GM21423 (cell line): ENCODE results near the gene CA12.

ENCODE experiments used
- ATAC-seq: cut with Tn5 transposase; IDR thresholded peaks from one replicate; pipeline ENCODE4 v1.9.1; 2021; ENCODE audit warnings: mild to moderate bottlenecking, moderate library complexity; ENCODE audit not compliant: unreplicated experiment

The CA12 gene

GRCh38 chr15:63312286-63312685, 69.4 kb downstream of the CA12 start:
- no peak for ATAC-seq

GRCh38 chr15:63310646-63311045, 71.0 kb downstream of the CA12 start:
- ATAC-seq = no peak

- ATAC-seq = no peak
Measured at GRCh38 chr15:63308947-63309346, 72.7 kb downstream of the CA12 start.

GRCh38 chr15:63308491-63308890, 73.2 kb downstream of the CA12 start:
- no peak for ATAC-seq

- ATAC-seq = no peak
Measured at GRCh38 chr15:63306492-63307073, 75.1 kb downstream of the CA12 start.

- no peak for ATAC-seq
Measured at GRCh38 chr15:63305260-63305659, 76.4 kb downstream of the CA12 start.

- ATAC-seq = no peak
Measured at GRCh38 chr15:63301088-63301487, 80.6 kb downstream of the CA12 start.

GRCh38 chr15:63299943-63300575, 81.6 kb downstream of the CA12 start:
- ATAC-seq = no peak

GRCh38 chr15:63296195-63296594, 85.5 kb downstream of the CA12 start:
- ATAC-seq = no peak

GRCh38 chr15:63295341-63295740, 86.3 kb downstream of the CA12 start:
- ATAC-seq = no peak

- ATAC-seq = no peak
Measured at GRCh38 chr15:63294359-63294758, 87.3 kb downstream of the CA12 start.

- no peak for ATAC-seq
Measured at GRCh38 chr15:63292771-63293170, 88.9 kb downstream of the CA12 start.

- ATAC-seq = no peak
Measured at GRCh38 chr15:63292241-63292640, 89.4 kb downstream of the CA12 start.

- ATAC-seq = no peak
Measured at GRCh38 chr15:63291507-63291906, 90.1 kb downstream of the CA12 start.

GRCh38 chr15:63288778-63289378, 92.8 kb downstream of the CA12 start:
- ATAC-seq = no peak

- ATAC-seq = no peak
Measured at GRCh38 chr15:63288342-63288741, 93.3 kb downstream of the CA12 start.

GRCh38 chr15:63287109-63287508, 94.5 kb downstream of the CA12 start:
- no peak for ATAC-seq

GRCh38 chr15:63284335-63284734, 97.3 kb downstream of the CA12 start:
- ATAC-seq = no peak

GRCh38 chr15:63283126-63283525, 98.5 kb downstream of the CA12 start:
- no peak for ATAC-seq

GRCh38 chr15:63277893-63278456, 103.7 kb downstream of the CA12 start:
- ATAC-seq = no peak

- ATAC-seq = peak; percentile 65
Measured at GRCh38 chr15:63277038-63277892, 104.4 kb downstream of the CA12 start, which contains the start of gene APH1B. TSS of gene APH1B (plus strand) at chr15:63277605. CDS start at chr15:63277624, 19 bp downstream.
